Neural progenitor cell (in vitro differentiated cells): ENCODE results near the gene EHBP1.

Experiments
- EZH2 ChIP-seq: fragments of 200-600 bp; sonication (generic); IDR thresholded peaks from 2 replicates; pipeline ENCODE4 v1.6.1; 2017; ENCODE audit warnings: antibody characterized with exemption, mild to moderate bottlenecking, moderate library complexity
- EZH2phosphoT487 ChIP-seq: fragments of 200-600 bp; sonication (generic); IDR thresholded peaks from 2 replicates; pipeline ENCODE4 v1.6.1; 2017; ENCODE audit warnings: antibody characterized with exemption
- TF ChIP-seq, protein P1 (sequence below): fragments of 200-600 bp; sonication (generic); IDR thresholded peaks from 2 replicates; pipeline ENCODE4 v1.5.1; 2017; ENCODE audit warnings: antibody characterized with exemption, mild to moderate bottlenecking

- TF ChIP-seq, protein P1, sequence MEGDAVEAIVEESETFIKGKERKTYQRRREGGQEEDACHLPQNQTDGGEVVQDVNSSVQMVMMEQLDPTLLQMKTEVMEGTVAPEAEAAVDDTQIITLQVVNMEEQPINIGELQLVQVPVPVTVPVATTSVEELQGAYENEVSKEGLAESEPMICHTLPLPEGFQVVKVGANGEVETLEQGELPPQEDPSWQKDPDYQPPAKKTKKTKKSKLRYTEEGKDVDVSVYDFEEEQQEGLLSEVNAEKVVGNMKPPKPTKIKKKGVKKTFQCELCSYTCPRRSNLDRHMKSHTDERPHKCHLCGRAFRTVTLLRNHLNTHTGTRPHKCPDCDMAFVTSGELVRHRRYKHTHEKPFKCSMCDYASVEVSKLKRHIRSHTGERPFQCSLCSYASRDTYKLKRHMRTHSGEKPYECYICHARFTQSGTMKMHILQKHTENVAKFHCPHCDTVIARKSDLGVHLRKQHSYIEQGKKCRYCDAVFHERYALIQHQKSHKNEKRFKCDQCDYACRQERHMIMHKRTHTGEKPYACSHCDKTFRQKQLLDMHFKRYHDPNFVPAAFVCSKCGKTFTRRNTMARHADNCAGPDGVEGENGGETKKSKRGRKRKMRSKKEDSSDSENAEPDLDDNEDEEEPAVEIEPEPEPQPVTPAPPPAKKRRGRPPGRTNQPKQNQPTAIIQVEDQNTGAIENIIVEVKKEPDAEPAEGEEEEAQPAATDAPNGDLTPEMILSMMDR: no peak
- TF ChIP-seq EZH2phosphoT487 (no peak), EZH2 (no peak)
Observed at GRCh38 chr2:62923881-62924280, 218.4 kb downstream of the EHBP1 start.
